DMS 273 (cell line): ENCODE results near the gene MACROD2.
A peak's percentile ranks its signal among the peaks of the same experiment; 100 is the strongest.

Experiments
- DNase-seq: peaks from one replicate; lab custom pipeline; 2025; ENCODE audit not compliant: unreplicated experiment; lab: John Stamatoyannopoulos, UW

The MACROD2 gene

GRCh38 chr20:16049529-16050093 lies 2054.3 kb downstream of the MACROD2 start:
- no peak for DNase-seq

- no peak for DNase-seq
Observed at GRCh38 chr20:16050366-16050765, 2055.1 kb downstream of the MACROD2 start.

- DNase-seq: no peak
Observed at GRCh38 chr20:16051968-16052367, 2056.7 kb downstream of the MACROD2 start.

GRCh38 chr20:16052456-16052855 lies 2057.1 kb downstream of the MACROD2 start:
- DNase-seq: no peak

GRCh38 chr20:16054985-16055384 lies 2059.7 kb downstream of the MACROD2 start:
- no peak for DNase-seq

GRCh38 chr20:16057651-16058050 lies 2062.3 kb downstream of the MACROD2 start:
- no peak for DNase-seq

GRCh38 chr20:16058268-16058667 lies 2063.0 kb downstream of the MACROD2 start:
- DNase-seq: no peak

- DNase-seq: no peak
Observed at GRCh38 chr20:16059841-16060240, 2064.5 kb downstream of the MACROD2 start.

- DNase-seq: no peak
Observed at GRCh38 chr20:16061351-16061750, 2066.0 kb downstream of the MACROD2 start.

- no peak for DNase-seq
Observed at GRCh38 chr20:16062661-16063581, 2067.6 kb downstream of the MACROD2 start.

GRCh38 chr20:16063881-16064280 lies 2068.6 kb downstream of the MACROD2 start:
- no peak for DNase-seq

GRCh38 chr20:16064989-16065707 lies 2069.8 kb downstream of the MACROD2 start:
- DNase-seq: no peak

GRCh38 chr20:16066571-16066970 lies 2071.3 kb downstream of the MACROD2 start:
- DNase-seq: no peak

- DNase-seq: no peak
Observed at GRCh38 chr20:16069389-16070010, 2074.2 kb downstream of the MACROD2 start.

- DNase-seq: no peak
Observed at GRCh38 chr20:16072220-16072619, 2076.9 kb downstream of the MACROD2 start.

GRCh38 chr20:16078172-16078898 lies 2083.0 kb downstream of the MACROD2 start:
- no peak for DNase-seq

GRCh38 chr20:16081421-16081820 lies 2086.1 kb downstream of the MACROD2 start:
- no peak for DNase-seq

GRCh38 chr20:16082051-16082550 lies 2086.8 kb downstream of the MACROD2 start:
- DNase-seq: no peak

GRCh38 chr20:16083639-16084280 lies 2088.4 kb downstream of the MACROD2 start:
- DNase-seq: no peak

GRCh38 chr20:16095226-16095625 lies 2099.9 kb downstream of the MACROD2 start:
- DNase-seq: peak; percentile 12
